Measurements from ENCODE around the gene CKMT1B.
"Not testable (repeated sequence)": the region's sequence is repeated elsewhere in the genome, so short reads cannot be mapped to it uniquely, and the experiment has no call there.

The CKMT1B gene

DNA sequence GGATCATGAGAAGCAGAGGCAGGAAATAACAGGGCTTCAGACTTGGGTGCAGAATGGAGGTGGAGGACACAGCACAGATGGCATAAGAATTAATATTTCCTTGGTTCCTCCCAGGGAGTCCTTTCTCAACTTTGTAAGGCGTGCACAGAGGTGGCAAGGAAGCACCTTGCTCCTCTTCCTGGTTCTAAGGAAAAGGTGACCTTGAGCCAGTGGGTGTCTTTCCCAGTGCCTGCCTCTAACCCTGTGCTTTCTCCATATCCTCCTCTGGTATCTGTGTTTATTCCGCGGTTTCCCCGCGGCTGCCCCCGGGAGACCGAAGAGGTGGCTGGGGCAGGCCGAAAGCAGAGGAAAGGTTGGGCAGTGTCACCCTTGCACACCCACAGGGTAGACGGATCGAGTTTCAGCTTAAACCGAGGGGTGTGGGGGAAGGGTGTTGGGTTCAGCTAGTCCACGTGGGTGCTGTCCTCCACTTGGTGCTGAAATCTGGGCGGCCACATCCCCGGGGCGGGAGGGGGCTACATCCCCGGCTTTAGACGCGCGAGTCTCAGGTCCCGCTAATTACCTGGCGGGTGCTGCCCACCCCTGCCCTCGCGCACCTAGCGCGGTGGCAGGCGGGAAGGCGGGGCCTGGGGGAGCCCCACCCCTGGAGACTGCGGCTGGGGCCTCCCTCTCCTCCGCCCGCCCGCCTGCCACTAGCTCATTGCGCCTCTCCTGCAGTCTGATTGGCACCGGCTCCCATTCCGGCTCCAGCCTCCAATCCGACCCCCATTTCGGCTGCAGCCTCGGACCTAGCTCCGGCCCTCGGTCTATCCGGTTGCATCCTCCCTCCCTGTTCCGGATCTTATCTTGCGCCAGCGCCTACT, at the start of gene CKMT1B:
TSS of gene CKMT1B (plus strand) at position 700 of the 863 bp plus-strand sequence. CDS start 192 bp downstream, outside the sequence.
- not testable (repeated sequence) for DNase-seq

DNA sequence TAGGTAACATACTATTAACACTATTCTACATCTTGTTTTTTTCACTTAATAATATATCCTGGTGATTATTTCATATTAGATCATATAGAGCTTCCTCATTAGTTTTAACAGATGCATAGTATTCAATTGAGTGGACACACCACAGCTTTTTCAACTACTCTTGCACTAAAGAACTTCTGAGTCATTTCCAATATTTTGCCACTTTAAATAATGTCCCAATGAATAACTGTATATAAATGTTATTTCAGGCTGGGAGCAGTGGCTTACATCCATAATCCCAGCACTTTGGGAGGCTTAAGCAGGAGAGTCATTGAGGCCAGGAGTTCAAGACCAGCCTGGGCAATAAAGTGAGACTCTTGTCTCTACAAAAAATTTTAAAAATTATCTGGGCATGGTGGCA, 49.6 kb upstream of the CKMT1B start:
- DNase-seq, result no peak

DNA sequence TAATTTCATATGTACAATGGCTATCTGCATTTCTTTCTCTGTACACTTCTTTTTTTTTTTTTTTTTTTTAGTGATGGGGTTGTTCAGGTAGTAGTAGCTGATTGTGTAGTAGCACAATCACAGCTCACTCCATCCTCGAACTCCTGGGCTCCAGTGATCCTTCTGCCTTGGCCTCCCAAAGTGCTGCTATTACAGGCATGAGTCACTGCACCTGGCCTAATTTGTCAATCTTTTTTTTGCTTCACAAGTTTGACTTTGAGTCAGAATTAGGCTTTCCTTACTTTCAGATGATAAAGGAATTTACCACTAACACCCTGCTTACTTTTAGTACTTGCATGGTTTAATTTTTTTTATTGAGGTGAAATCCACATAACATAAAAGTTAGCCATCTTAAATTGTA, 48.4 kb upstream of the CKMT1B start:
- no peak for DNase-seq

DNA sequence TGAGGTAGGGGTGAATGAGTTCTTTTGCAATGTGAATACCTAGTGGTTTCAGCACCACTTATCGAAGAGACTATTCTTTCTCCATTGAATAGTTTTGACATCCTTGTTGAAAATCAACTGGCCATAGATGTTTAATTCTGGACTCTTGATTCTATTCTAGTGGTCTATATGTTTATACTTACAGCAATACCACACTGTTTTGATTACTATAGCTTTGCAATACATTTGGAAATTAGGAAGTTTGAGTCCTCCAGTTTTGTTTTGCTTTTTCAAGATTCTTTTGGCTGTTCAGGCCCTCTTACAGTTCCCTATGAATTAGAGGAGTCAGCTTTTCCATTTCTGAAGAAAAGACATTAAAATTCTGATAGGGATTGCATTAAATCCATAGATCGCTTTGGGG, 46.3 kb upstream of the CKMT1B start:
- DNase-seq, result no peak

DNA sequence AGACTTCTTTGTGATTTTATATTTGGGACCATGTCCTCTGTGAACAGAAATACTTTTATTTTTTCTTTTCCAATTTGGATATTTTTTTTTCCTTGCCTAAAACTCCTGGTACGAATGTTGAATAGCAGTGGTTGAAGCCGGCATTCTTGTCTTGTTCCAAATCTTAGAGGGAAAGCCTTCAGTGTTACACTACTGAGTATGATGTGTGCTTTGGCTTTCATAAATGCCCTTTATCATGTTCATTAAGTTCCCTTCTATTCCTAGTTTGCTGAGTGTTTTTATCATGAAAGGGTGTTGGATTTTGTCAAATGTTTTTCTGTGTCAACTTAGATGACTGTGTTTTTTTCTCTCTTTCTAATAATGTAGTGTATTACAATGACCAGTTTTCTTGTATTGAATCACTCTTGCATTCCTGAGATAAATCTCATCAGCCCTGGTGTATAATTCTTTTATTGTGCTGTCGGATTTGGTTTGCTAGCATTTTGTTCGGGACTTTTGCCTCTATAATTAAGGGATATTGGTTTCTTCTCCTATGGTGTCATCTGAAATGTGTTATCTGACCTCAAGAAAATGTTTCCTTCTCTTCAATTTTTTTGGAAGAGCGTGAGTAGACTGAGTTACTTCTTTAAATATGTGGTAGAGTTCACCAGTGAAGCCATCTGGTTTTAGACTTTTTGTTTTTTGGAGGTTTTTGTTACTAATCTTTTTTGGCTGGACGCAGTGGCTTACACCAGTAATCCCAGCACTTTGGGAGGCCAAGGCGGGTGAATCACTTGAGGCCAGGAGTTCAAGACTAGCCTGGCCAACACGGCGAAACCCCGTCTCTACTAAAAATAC, 43.1 kb upstream of the CKMT1B start:
- DNase-seq, result no peak

DNA sequence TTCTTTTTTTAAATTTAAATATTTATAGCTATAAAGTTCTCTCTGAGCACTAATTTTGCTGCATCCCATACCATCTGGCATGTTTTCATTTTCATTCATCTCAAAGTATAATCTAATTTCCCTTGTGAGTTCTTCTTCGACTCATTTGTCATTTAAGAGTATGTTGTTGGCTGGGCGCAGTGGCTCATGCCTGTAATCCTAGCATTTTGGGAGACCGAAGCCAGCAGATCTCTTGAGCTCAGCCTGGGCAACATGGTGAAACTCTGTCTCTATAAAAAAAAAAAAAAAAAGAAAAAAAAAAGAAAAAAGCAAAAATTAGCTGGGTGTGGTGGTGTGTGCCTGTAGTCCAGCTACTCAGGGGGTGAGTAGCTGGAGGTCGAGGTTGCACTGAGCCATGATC, 41.6 kb upstream of the CKMT1B start:
- DNase-seq, result no peak

DNA sequence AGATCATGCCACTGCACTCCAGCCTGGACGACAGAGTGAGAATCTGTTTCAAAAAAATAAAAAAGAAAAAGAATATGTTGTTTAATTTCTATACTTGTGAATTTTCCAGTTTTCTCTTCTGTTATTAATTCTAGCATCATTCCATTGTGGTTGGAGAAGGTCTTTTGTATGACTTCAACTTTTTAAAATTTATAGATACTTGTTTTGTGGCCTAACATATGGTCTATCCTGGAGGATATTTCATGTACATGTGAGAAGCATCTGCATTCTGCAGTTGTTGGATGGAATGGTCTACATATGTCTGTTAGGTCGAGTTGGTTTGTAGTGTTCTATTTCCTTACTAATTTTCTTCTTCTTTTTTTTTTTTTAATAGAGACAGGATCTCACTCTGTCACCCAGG, 40.8 kb upstream of the CKMT1B start:
- DNase-seq, result no peak

DNA sequence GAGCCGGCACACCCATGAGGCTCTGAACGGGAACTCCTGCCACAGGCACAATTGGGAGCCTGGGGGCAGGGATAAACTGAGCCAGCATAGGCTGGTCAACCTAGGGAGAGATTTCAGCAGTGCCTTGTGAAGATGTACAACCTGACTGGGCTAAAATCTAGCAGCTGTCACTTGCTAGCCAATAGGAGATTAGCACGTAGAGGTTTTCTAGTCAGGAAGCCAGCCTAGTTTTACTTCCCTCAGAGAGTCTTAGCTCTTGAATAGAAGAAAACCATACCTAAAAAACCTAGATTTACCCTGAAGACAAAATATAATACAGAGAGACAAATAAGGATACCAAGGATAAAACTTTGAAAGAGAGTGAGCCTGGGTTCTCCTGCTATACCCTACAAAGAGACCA, 31.1 kb upstream of the CKMT1B start:
- DNase-seq, result not testable (repeated sequence)

DNA sequence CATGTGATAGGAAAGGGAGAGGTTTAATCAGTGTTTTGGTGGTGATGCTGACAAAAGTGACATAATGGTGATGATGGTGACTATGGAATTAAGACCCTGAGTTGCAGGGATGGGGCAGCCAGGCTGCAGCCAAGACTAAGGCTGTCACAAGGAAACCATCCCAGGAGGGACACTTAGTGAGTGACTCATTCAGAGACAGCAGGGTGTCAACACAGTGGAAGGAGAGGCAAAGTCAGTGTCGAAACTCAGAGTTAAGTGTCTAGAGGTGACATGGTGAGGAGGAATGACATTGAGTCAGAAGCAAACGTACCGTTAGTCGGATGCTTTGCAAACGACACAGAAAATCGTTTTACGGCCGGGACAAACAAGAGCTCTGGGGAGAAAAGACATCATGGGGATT, 30.0 kb upstream of the CKMT1B start:
- DNase-seq, result not testable (repeated sequence)

DNA sequence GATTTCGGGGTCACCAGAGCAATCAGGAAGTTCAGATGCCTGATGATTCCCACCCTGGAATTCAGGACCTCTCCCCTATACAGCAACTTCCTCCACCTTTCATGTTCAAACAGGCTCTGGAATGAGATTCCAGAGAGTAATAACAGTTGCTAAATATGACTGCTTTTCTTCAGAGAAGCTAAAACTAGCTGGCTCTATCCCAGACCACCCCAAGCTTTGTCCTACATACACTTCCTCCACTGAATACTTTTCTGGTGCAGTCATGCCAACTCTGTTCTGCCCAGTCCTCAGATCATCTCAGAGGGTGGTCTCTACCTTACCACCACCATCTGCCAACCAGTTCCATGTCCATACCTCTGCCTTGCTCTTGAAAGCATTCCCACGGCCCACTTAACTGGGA, 27.2 kb upstream of the CKMT1B start:
- not testable (repeated sequence) for DNase-seq

DNA sequence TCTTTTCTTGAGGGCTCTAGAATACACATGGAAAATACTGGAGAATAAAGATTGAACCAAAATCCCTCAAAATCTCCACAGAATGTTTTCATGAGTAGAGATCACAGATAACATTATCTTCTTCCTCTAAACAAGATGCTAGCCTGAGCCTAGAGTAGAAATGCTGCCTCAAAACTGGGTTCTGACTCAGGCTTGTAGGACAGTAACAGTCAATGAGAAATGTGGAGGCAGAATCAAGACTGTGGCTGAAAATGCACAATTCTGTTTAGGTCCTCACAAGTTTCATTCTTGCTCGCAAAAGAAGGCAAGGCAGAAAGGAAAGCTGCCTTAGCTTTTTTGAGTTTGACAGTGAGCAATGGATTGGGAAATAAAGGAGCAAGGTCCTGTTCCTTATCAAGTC, 19.2 kb upstream of the CKMT1B start:
- DNase-seq, result not testable (repeated sequence)

DNA sequence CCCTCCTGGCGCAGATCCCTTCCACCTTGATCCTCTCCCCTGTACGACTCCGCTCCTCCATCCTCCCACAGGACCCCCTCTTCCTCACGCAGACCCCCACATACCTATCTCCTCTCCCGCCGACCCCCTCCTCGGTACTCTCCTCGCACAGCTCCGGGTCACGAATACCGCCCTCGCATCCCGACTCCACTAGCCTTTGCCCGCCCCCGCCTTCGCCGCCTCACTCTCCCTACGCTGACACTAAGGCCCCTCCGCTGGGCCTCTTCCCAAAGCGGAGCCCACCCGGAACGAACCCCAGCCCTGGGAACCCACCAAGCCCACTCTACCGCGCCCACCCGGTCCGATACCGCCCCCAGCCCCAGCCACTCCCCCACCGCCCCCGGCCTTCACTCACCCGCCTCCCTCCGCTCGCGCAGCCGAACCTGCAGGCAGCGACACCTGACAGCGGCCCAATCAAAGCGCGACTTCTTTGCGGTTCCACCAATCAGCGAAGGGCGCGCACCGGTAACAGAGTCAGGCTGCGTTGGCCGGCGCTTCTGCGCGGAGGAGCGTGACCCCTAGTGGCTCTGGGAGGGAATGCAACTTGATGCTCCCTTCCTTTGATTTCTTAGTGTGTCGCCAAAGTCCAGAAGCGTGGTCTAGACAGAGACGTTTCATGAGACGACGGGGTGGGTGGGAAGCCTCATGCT, 3.9 kb upstream of the CKMT1B start, which contains the start of gene PPIP5K1:
TSS of gene PPIP5K1 (minus strand) at position 431 of the 689 bp plus-strand sequence. CDS start 5,704 bp downstream, outside the sequence.
- not testable (repeated sequence) for DNase-seq

DNA sequence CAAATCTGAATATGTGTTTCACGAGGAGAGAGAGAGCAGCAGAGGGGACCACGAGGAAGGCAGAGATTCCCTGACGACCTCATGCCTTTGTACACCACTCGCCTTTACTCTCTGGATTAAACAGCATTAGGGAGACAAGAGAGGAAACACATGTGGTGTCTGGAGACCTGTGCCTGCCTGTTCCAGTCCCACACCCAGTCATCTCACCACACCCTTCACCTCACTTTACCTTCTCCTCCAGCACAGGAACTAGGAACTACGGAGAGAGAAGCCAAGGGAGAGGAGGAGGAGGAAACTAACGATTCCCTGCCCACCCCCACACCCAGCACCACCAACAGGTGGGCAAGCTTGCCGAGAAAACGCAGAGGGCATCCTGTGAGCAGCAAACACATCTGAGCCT, 986 bp upstream of the CKMT1B start:
- not testable (repeated sequence) for DNase-seq

DNA sequence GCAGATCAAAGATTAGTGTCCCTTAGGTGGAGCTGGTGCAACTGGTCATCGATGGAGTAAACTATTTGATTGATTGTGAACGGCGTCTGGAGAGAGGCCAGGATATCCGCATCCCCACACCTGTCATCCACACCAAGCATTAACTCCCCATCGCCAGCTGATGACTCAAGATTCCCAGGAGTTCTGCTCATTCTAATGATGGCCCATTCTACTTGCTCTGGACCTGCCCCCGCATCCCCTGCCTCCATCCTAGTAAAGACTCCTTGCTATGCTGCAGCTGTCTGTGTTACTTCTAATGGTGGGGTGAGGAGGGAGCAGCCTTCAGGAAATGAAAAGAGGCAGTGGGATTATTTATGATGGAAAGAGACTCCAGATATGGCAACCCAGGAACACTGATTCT, 5.3 kb downstream of the CKMT1B start:
- DNase-seq, result not testable (repeated sequence)

DNA sequence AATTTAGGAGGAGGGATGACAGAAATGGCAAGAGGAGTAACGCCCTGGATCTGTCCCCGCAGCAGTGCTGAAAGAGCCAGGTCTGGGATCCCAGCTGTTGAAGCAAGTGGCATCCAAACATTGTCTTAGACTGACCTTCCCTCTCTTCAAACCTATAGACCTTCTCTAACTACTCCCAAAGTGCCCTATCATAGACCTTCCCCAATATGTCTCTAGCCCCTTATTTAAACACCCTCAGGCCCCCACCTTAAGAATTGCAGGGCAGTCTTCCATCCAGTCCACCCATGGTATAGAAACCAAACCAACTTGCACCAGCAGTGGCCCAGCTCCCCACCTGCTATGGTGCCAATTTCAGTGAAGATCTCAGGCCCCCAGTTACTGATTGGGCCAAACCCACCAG, 6.4 kb downstream of the CKMT1B start:
- not testable (repeated sequence) for DNase-seq

DNA sequence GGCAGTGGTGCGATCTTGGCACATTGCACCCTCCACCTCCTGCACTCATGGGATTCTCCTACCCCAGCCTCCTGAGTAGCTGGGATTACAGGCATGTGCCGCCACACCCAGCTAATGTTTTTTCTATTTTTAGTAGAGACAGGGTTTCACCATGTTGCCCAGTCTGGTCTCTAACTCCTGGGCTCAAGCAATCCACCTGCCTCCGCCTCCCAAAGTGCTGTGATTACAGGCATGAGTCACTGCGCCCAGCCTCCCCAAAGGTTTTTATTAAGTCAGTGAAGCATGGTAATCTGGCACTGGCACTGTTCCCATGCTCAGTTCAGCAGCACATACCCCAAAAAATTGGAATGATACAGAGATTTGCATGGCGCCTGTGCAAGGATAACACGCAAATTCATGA, 8.4 kb downstream of the CKMT1B start:
- not testable (repeated sequence) for DNase-seq

DNA sequence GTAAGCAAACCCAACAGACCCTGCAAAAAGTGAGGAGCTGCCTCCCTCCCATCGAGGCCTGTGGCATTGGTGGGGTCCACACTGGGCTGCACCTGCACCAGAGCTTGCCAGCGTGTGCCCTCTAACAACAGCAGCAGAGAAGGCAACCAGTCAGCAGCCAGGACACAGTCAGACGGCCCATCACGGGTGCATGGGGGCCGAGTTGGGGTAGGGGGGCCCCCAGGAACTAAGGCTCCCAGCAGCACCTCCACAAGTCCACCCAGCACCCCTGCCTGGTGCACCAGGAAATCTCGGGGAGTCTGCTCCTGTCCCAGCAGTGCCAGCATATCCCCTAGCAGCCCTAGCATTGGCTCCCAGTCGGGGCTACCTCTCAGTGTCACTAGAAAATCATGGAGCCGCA, 23.9 kb downstream of the CKMT1B start:
- not testable (repeated sequence) for DNase-seq

DNA sequence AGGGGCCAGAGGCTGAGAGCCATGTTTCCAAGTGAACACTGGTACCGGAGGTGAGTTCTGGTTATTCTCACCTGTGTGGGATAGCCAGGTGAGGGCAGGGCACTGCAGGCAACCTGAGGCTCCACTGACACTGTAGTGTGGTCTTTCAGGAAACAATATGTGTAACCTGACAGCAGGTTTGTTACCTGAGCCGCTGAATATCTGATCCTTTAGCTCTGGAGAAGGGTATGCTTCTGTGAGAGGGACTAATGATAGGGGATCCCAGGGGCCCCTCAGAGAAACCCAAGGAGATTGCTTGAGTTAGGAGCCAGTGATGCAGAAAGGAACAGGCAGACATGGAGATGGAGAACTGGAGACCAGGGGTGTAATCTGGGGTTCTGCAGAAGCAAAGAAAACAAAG, 24.9 kb downstream of the CKMT1B start, which contains the start of gene STRC:
TSS of gene STRC (minus strand) at position 101 of the 400 bp plus-strand sequence. CDS start at position 23, 78 bp downstream.
- not testable (repeated sequence) for DNase-seq

DNA sequence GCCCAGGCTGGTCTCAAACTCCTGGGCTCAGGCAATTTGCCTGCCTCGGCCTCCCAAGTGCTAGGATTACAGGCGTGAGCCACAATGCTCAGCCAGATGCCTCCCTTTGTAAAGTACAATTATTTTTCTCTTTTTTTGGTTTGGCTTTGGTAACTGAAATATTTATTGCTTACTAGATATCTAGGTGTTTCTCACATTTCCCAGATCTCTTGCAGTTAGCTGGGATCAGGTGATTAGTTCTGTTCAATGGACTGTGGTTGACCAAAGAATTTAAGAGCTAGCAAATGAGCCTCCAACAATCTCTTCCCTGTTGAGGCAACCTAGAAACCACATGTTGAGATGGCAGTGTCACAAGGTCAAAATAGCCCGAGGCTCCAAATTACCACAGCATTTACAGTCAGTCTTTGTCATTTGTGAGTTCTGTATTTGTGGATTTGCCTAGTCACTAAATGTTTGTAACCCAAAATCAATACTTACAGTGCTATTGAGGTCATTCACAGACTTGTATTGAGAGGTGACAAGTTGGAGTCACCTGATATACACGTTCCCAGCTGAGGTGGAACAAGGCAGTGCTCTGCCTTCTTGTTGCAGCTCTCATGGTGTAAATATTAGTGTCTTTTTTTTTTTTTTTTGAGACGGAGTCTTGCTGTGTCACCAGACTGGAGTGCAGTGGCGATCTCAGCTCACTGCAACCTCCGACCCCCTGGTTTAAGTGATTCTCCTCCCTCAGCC, 28.4 kb downstream of the CKMT1B start:
- DNase-seq, result not testable (repeated sequence)

DNA sequence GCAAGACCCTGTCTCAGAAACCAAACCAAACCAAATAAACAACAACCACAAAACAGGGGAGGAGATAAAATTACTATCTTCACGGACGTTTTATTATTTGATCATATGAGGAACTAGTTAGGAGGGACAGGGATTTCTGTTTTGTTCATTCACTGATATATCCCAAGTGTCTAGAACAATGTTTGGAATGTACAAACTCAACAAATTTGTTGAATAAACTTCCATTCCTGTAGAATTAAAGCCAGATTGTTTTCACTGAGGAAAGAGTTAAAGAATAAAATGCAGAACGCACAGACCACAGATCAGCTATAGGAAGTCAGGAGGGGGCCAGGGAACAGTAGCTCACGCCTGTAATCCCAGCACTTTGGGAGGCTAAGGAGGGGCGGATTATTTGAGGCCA, 31.3 kb downstream of the CKMT1B start:
- DNase-seq, result no peak

DNA sequence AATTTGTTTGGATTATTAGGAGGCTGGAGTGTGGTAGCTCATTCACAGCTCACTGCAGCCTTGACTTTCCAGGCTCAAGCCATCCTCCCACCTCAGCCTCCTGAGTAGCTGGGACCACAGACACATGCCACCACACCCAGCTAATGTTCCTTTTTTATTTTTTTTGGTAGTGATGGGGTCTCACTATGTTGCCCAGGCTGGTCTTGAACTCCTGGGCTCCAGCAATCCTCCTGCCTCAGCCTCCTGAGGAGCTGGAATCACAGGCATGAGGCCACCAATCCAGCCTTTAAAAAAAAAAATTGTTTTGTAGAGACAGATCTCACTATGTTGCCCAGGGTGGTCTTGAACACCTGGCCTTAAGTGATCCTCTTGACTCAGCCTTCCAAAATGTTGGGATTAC, 33.1 kb downstream of the CKMT1B start:
- not testable (repeated sequence) for DNase-seq

Measured in NCI-H774 (cell line).